ENCODE measurements around the gene PRPH.

The PRPH gene

DNA sequence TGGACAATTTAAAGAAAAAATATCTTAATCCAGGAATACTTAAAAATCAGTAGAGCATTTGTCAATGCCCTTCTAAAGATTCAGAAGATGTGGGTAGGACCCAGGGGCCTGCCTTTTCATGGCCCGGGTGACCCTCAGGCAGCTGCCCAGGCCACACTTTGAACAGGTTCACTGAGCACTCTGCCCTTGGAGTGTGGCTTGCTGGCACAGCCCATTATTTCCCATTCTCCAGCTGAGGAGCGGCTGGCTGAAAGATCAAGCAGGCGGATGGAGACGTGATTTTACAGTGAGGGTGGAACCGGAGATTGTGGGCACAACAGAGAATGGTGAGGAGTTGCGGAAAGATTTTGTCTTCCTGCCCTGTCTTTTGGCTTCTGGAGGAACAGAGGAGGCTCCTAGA lies 7.1 kb upstream of the PRPH start:
- TF ChIP-seq, protein P1, sequence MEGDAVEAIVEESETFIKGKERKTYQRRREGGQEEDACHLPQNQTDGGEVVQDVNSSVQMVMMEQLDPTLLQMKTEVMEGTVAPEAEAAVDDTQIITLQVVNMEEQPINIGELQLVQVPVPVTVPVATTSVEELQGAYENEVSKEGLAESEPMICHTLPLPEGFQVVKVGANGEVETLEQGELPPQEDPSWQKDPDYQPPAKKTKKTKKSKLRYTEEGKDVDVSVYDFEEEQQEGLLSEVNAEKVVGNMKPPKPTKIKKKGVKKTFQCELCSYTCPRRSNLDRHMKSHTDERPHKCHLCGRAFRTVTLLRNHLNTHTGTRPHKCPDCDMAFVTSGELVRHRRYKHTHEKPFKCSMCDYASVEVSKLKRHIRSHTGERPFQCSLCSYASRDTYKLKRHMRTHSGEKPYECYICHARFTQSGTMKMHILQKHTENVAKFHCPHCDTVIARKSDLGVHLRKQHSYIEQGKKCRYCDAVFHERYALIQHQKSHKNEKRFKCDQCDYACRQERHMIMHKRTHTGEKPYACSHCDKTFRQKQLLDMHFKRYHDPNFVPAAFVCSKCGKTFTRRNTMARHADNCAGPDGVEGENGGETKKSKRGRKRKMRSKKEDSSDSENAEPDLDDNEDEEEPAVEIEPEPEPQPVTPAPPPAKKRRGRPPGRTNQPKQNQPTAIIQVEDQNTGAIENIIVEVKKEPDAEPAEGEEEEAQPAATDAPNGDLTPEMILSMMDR (IDR thresholded peaks at IDR 0.05), result no peak

DNA sequence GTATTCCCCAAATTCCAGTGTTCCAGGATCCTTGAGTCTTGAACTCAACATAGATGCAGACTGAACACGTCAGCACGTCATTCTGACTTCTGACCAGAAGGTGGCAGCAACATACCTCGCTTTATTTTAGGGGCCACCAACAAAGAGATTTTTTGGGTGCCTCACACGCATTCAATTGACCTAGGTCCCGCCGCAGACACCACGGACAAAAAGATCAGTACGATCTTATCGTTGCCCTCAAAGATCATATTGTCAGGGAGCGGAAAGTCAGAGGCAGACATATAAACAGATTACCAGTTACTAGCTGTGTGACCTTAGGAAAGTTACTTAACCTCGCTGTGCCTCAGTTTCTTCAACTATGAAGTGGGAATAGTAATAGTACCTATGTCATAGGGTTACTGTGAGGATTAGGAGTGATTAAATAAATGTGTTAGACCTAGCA lies 6.5 kb upstream of the PRPH start:
- TF ChIP-seq, protein P1 (IDR thresholded peaks at IDR 0.05), result peak; percentile 89

DNA sequence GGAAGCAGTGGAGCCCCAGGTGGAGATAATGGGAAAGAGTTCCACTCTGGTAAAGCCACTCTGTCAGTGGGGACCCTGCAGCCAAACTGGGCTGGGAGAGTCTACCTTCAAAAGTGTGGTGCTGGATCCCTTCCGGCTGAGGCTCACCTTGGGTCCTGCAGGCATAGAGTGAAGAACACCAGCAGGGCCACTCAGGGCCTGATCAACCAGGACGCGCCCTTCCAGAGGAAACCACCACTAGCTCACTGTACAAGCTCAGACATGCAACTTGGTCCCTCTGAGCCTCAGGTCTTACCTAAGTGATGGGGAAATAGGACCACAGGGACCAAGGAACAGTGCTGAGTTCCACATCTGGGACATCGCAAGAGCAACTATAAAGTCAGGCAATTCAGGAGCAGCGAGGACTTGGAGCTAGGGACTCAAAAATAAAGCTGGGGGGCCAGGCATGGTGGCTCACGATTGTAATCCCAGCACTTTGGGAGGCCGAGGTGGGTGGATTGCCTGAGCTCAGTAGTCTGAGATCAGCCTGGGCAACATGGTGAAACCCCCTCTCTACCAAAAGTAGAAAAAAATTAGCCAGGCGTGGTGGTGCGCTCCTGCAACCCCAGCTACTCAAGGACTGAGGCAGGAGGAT lies 5.9 kb upstream of the PRPH start:
- TF ChIP-seq, protein P1 (IDR thresholded peaks at IDR 0.05), result no peak

DNA sequence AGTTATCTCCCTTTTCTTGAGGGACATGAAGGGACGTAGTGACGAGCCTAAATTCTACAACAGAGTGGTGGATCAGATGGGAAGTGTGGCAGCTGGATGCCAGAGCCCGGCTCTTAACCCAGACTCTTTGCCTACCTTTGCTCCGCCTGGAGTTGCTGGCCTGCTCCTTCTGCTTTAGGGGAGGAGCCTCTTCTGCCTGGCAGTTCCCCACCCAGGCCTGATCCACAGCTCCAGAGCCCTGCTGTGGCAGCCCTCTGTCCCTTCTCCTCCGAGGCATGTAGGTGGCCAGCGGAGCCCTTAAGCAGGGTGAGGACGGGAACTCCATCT lies 2.3 kb upstream of the PRPH start:
- TF ChIP-seq, protein P1 (IDR thresholded peaks at IDR 0.05), result no peak

DNA sequence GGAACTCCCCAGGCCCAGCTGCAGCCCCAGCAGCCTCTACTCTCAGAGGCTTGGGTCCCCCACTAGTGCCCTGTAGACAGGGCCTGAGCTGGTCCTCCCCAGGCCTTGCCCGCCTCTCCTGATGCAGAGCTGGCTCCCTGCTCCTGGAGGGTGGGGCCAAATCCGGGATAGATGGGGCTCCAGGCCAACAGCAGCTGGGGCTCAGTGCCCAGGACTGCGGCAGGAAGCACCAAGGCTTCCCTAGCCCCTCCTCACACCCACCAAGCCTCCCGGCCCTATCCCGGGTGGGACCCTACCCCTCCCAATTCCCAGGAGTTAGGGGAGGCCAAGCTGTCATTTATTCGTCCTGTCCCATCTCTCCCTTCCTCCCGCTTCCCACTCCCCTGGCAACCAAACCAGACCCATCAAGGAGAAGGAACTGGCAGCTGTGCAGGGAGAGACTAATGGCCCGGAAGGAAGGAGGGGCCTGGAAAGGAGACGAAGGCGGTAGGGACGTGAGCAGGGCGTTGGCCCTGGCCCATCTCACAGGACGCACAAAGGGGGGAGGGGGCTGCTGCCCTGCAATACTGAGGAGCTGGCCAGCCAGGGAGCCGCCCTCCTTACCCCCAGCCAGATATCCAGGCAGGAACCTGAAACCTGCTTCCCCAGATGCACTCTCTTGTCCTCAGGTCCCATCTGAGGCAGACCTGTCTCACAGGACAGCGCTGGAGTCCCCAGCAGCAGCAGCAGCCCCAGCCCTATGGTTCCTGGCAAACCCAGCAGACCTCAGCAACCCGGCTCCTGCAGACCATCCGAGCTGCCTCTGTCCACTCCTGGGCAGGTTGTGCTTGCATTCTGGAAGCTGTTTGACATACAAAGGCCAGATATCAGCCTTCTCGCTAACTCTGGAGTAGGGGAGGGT lies 1.6 kb upstream of the PRPH start:
- TF ChIP-seq, protein P1 (IDR thresholded peaks at IDR 0.05), result no peak

DNA sequence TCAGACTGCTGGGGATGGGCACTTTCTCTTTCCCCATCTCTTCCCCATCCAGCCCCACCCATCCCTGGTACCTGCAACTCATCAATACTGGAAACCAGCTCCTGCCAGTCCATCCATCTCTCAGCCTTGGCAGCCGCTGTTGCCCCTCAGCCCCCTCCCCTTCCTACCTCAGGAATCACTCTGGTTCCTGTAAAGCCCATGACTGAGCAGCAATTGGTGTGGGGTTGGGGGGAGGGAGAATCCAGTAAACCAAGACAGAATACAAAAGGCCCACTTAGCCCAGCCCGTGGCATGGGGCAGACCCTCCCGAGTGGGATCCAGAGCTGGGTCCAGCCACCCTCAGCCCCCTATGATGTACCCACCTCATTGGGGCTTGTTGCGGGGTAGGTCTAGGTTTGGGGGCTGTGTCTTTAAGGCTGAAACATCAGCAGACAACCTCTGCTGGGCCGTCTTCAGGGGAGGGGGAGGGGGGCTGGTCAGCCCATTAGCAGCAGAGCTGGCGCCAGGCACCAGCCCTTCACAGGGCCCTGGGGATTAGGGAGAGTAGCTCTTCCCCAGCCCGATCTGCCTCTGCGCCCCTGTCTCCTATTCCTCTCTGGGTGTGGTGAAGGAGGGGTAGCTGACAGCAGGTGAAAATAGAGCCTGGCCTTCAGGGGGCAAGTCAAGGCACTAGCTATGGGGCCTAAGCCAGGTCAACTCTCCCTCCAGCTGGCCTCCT lies 702 bp upstream of the PRPH start:
- TF ChIP-seq, protein P1 (IDR thresholded peaks at IDR 0.05), result no peak

DNA sequence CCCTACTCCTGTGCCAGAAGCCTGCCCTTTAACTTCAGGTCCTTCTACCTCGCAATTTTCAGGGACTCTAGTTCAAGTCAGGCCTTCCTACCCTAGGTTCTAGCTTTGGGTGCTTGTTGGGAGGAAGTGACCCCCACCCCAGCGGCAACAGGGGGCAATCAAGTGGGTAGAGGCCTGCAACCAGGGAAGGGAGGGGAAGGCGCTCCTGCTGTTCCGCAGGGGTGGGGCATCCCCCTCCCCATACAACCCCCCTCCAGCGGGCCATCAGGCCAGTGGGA lies 204 bp upstream of the PRPH start:
- TF ChIP-seq, protein P1 (IDR thresholded peaks at IDR 0.05), result no peak
